ENCODE results near the gene FRG2. TPM values are rescaled to one million over a fixed set of nuclear protein-coding genes. Genes with fewer than 3 reads are reported as not detected.
"Not testable (repeated sequence)": the region's sequence is repeated elsewhere in the genome, so short reads cannot be mapped to it uniquely, and the experiment has no call there.

Gene FRG2
- not detected for total RNA-seq

GRCh38 chr4:190027156-190027555, at the start of gene FRG2:
TSS of gene FRG2 (minus strand) at chr4:190027256. CDS start at chr4:190027204, 52 bp downstream.
- intact Hi-C loops (cut with DNase I; ENCODE audit: low total_unique reads); H3K27ac ChIP-seq; H3K4me1 ChIP-seq; H3K9me3 ChIP-seq; H3K4me3 ChIP-seq; H3K27me3 ChIP-seq; H3K36me3 ChIP-seq; DNase-seq: not testable (repeated sequence)

- H3K4me1 ChIP-seq; H3K27me3 ChIP-seq; intact Hi-C loops (cut with DNase I; ENCODE audit: low total_unique reads); H3K36me3 ChIP-seq; DNase-seq; H3K4me3 ChIP-seq; H3K9me3 ChIP-seq; H3K27ac ChIP-seq: not testable (repeated sequence)
Measured at GRCh38 chr4:190068351-190068750, 41.3 kb upstream of the FRG2 start.

GRCh38 chr4:190064805-190065204, 37.7 kb upstream of the FRG2 start:
- DNase-seq; intact Hi-C loops (cut with DNase I; ENCODE audit: low total_unique reads); H3K27ac ChIP-seq; H3K4me3 ChIP-seq; H3K9me3 ChIP-seq; H3K4me1 ChIP-seq; H3K27me3 ChIP-seq; H3K36me3 ChIP-seq: not testable (repeated sequence)

- intact Hi-C loops (cut with DNase I; ENCODE audit: low total_unique reads); H3K4me3 ChIP-seq; H3K27me3 ChIP-seq; H3K36me3 ChIP-seq; DNase-seq; H3K4me1 ChIP-seq; H3K27ac ChIP-seq; H3K9me3 ChIP-seq: not testable (repeated sequence)
Measured at GRCh38 chr4:190064342-190064741, 37.3 kb upstream of the FRG2 start, which contains the start of gene DBET. TSS of gene DBET (plus strand) at chr4:190064502.

- H3K27ac ChIP-seq; intact Hi-C loops (cut with DNase I; ENCODE audit: low total_unique reads); H3K4me3 ChIP-seq; H3K4me1 ChIP-seq; H3K36me3 ChIP-seq; DNase-seq; H3K9me3 ChIP-seq; H3K27me3 ChIP-seq: not testable (repeated sequence)
Measured at GRCh38 chr4:190058997-190059396, 31.9 kb upstream of the FRG2 start.

- intact Hi-C loops (cut with DNase I; ENCODE audit: low total_unique reads); H3K9me3 ChIP-seq; H3K4me3 ChIP-seq; H3K27me3 ChIP-seq; DNase-seq; H3K27ac ChIP-seq; H3K36me3 ChIP-seq; H3K4me1 ChIP-seq: not testable (repeated sequence)
Measured at GRCh38 chr4:190049378-190050239, 22.6 kb upstream of the FRG2 start.

GRCh38 chr4:190047627-190048026, 20.6 kb upstream of the FRG2 start:
- intact Hi-C loops (cut with DNase I; ENCODE audit: low total_unique reads); H3K36me3 ChIP-seq: not testable (repeated sequence)

GRCh38 chr4:190040873-190041272, 13.8 kb upstream of the FRG2 start:
- DNase-seq; H3K4me1 ChIP-seq; H3K36me3 ChIP-seq; H3K4me3 ChIP-seq; H3K9me3 ChIP-seq; intact Hi-C loops (cut with DNase I; ENCODE audit: low total_unique reads); H3K27me3 ChIP-seq; H3K27ac ChIP-seq: not testable (repeated sequence)

More at GRCh38 chr4:190047627-190048026, 20.6 kb upstream of the FRG2 start:
- DNase-seq, H3K4me1 ChIP-seq, H3K4me3 ChIP-seq, H3K27ac ChIP-seq, H3K27me3 ChIP-seq, H3K9me3 ChIP-seq: not testable (repeated sequence)

- H3K4me3 ChIP-seq; H3K4me1 ChIP-seq; DNase-seq; H3K36me3 ChIP-seq; H3K27me3 ChIP-seq; H3K27ac ChIP-seq; intact Hi-C loops (cut with DNase I; ENCODE audit: low total_unique reads); H3K9me3 ChIP-seq: not testable (repeated sequence)
Measured at GRCh38 chr4:190037704-190038388, 10.8 kb upstream of the FRG2 start.

GRCh38 chr4:190031264-190031663, 4.2 kb upstream of the FRG2 start:
- H3K9me3 ChIP-seq; H3K4me1 ChIP-seq; DNase-seq; H3K27me3 ChIP-seq; H3K27ac ChIP-seq; intact Hi-C loops (cut with DNase I; ENCODE audit: low total_unique reads); H3K36me3 ChIP-seq; H3K4me3 ChIP-seq: not testable (repeated sequence)

- H3K4me1 ChIP-seq; DNase-seq; intact Hi-C loops (cut with DNase I; ENCODE audit: low total_unique reads); H3K9me3 ChIP-seq; H3K27ac ChIP-seq; H3K36me3 ChIP-seq: not testable (repeated sequence)
- Histone ChIP-seq H3K4me3 (peak overlapping the region in 1 of 2 donors; percentile 10), H3K27me3 (peaks cover 0 to 12% of the 10 kb centered on the region in 2 donors)
Measured at GRCh38 chr4:190022614-190023281, 4.3 kb downstream of the FRG2 start.

- H3K9me3 ChIP-seq; H3K4me1 ChIP-seq; DNase-seq; H3K4me3 ChIP-seq; H3K27ac ChIP-seq; intact Hi-C loops (cut with DNase I; ENCODE audit: low total_unique reads); H3K36me3 ChIP-seq: not testable (repeated sequence)
- peaks cover 0 to 15% of the 10 kb centered on the region in 2 donors for H3K27me3 ChIP-seq
Measured at GRCh38 chr4:190021973-190022372, 5.1 kb downstream of the FRG2 start.

Data from uterus (tissue), 4 donors.